ENCODE results near the gene TMED1.
"Not testable (repeated sequence)": the region's sequence is repeated elsewhere in the genome, so short reads cannot be mapped to it uniquely, and the experiment has no call there.

Gene TMED1

DNA sequence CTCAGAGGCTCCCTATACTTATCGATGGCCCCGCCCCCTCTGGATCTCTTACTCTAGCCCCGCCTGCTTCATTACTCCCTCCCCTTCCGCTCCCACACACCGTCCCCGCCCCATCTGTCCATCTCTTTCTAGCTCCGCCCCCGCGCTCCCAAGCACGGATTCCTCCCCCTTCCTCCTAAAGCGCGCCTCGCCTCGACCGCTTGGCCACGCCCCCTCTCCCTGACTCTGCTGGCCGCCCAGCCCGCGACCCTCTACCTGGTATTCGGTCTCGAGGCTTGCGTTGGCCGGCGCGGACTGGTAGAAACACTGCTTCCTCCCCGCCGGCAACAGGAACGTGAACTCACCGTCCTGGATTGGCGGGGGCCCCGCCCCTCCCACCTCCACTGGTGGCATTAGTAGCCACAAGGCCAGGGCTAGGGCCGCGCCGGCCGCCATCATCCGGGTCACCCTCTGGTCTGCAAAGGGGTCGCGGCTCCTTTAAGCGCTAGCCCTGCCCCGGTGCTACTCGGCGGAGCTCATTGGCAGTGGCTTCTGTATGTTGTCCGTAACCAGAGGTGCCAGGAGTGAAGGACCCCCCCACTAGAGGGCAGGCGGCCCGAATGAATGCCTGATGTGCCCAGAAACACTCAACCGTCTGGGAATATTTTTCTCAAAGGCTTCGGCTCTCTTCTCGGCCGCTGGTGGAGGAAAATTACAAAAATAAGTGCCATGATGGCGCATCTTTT lies at the start of gene TMED1:
TMED1 (minus strand) TSS at position 459 of the 725 bp plus-strand sequence; CDS start at position 438, 21 bp downstream.
- DNase-seq, result peak; percentile 99

DNA sequence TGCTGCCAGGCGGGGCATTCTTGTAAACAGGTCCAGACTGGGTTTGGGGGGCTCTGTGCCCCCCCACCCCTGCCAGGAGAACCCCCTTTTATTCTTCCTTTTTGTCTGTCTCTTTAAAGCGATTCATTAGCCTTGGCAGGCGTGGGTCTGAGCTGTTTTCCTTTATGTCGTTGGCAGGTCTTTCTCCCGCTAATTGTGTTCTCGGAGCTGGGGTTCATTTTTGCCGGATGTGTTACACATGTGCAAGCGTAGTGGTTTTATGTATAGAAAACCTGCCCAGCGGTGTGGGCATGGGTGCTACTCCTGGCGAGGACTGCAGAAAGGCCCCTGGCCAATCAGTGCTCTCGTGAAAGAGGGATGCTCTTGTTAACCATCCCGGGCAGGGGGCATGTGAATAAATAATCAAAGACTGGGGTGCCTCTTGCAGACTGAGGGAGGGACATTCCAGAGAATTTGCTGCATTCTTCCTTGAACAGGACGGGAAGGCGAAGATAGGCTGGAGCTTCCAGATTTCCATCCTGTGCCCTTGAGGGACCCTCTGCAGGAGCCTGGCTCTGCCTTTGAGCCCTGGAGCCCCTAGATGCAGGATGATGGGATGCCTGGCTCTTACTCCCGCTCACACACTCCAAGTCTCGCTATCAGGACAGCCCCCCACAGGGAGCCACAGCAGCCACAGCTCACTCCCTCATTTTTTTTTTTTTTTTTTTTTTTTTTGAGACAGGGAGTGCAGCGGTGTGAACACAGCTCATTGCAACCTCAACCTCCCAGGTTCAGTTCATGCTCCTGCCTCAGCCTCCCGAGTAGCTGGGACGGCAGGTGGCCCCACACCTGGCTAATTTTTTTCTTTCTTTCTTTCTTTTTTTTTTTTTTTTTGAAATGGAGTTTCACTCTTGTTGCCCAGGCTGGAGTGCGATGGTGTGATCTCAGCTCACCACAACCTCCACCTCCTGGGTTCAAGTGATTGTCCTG lies 49.5 kb upstream of the TMED1 start:
- DNase-seq, result no peak

DNA sequence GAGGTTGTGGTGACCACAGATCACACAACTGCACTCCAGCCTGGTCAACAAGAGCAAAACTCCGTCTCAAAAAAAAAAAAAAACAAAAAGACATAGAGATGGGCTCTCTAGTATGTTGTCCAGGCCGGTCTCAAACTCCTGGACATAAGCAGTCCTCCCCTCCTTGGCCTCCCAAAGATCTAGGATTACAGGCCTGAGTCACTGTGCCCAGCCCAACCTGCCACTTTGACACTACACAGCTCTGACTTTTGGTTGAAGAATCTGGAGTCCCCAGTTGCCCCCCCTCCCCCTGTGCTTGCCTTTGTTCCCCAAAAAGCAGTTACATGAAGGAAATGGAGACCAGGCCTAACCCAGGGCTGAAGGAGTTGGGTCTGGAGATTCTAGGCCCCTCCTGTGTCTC lies 48.3 kb upstream of the TMED1 start:
- peak; percentile 85 for DNase-seq

DNA sequence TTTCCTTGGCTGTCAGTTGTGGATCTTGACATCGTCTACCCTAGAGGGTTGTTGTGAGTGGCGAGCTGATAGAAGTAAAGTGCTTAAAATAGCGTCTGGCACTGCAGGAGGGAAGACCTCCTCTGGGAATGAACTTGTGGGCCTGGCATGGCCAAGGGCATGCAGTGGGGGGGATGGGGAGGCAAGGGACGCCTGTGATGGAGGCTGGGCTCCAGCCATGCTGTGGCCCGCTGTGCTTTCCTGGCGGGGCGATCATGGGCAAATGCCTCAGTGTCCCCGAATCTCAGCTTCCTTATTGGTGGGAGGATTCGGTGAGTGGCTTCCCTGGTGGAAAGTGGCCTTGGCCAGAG lies 46.1 kb upstream of the TMED1 start:
- no peak for DNase-seq

- DNase-seq, result no peak
Measured at GRCh38 chr19:10881403-10882107, 45.5 kb upstream of the TMED1 start.

GRCh38 chr19:10878253-10878652 lies 42.2 kb upstream of the TMED1 start:
- no peak for DNase-seq

DNA sequence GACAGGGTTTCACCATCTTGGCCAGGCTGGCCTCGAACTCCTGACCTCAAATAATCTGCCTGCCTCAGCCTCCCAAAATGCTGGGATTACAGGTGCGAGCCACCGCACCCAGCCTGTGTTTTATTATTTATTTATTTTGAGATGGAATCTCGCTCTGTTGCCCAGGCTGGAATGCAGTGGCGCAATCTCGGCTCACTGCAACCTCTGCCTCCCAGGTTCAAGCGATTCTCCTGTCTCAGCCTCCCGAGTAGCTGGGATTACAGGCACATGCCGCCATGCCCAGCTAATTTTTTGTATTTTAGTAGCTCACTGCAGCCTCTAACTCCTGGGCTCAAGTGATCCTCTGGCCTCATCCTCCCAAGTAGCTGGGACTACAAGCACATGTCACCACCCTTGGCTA lies 41.6 kb upstream of the TMED1 start:
- DNase-seq, result not testable (repeated sequence)

GRCh38 chr19:10876459-10877240 lies 40.6 kb upstream of the TMED1 start:
- DNase-seq, result no peak

DNA sequence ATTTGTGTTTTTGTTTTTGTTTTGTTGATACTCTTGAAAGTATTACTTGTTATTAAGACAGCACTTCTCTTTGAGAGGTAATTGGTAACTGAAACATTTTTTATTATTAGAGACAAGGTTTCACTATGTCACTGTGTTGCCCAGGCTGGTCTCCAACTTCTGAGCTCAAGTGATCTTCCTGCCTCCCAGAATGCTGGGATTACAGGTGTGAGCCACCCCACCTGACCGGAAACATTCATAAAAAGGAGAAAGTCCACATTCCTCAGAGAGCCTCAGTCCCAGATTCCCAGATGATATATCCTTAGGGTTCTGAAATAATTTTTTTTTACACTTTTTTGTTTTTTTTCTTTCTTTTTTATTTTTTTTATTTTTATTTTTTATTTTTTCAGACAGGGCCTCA lies 38.0 kb upstream of the TMED1 start:
- DNase-seq, result no peak

DNA sequence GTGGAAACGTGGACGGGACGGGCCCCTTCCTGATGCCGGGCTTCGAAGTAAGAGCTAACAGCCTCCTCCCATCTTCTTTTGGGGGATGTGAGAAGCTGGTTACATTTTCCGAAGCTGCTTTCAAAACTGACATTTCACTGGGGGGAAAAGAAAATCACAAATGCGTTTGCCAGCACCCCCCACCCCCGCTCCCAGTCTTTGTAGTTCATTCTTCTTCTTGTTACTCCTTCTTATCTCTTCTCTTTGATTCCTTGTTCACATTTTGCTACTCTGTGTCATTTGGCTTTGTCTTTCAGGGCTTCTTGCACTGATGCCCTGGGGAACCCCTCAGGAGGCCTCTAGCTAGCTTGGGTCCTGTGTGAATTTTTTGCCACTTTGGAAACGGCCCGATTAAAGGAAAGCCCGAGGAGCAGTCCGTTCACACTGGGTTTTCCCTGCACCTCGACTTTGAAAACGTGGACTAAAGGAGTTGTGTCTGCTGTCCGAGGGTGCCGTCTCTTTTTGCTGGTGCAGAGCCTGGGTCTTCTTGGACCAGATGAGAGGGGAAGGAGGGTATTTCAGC lies 36.6 kb upstream of the TMED1 start:
- no peak for DNase-seq

DNA sequence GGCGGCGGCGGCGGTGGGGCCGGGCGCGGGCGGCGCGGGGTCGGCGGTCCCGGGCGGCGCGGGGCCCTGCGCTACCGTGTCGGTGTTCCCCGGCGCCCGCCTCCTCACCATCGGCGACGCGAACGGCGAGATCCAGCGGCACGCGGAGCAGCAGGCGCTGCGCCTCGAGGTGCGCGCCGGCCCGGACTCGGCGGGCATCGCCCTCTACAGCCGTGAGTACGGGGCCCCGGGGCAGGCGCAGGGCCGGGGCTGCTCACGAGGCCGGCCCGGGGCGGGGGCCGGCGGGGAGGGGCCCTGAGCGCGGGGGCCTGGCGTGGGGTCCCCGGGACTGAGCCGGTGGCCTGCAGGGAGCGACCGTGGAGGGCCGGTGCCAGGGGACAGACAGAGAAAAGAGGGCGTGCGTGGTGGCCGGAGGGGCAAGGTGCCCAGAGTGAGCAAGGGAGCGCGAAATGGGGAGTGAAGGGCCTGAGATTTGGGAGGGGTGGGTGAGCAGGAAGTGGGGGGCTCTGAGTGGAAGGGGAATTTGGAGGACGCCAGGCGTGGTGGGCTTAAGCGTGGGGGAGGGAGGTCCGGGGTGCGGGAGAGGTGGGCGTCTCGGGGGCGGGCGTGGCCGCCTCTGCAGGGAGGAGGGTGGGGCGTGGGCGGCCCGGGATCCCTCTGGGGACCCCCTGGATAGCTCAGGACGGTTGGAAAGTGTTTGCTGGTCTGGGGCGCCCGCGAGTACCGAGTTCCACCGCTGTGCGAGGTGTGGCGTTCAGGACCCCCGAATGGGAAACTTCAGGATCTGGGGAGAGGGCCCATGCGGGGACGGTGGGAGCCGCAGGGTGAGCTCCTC lies 35.9 kb upstream of the TMED1 start:
- DNase-seq, result no peak

DNA sequence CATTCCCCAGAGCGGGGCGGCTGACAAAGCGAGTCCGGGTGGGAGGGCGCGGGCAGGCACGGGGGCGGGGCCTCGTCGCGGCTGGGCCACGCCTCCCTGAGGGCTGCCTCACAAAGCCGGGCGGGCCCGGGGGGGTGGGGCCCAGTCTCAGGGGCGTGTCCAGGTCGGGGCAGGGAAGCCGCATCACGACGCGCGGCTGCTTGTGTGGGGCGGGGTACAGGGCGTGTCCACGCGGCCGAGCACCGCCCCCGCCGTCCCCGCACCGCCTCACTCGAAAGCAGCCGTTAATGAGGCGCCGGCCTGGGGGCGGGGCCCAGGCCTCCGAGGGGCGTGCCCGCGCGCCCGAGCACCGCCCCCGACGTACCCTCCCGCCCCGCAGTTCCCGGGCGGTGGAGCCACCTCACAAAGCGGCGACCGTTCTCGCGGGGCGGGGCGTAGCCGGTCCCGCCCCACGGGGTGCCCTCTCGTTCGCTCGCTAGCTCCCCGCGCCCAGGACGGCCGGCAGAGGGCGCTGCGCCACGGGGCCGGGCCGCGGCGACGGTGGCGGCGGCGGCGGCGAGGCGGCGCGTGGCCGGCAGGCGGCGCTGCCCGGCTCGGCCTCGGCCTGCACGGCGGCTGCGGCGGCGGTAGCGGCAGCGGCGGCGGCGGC lies 35.1 kb upstream of the TMED1 start, which contains the start of gene CARM1:
CARM1 (plus strand) TSS at position 599 of the 649 bp plus-strand sequence. CDS start 150 bp downstream, outside the sequence.
- DNase-seq, result peak; percentile 97

GRCh38 chr19:10870501-10870954 lies 34.5 kb upstream of the TMED1 start:
- DNase-seq, result no peak

DNA sequence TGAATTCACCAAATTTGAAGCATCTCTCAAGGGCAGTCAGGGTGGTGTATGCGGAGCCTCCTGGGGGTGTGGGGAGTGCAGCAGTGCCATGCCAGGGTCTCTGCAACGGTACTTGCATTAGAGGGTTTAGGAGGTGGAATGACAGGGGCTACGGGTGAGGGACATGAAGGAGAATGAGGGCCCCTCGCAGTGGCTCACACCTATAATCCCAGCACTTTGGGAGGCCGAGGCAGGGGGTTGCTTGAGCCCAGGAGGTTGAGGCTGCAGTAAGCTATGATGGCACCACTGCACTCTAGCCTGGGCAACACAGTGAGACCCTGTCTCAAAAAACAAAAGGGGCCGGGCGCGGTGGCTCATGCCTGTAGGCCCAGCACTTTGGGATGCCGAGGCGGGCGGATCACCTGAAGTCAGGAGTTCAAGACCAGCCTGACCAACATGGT lies 33.9 kb upstream of the TMED1 start:
- DNase-seq, result not testable (repeated sequence)

- DNase-seq, result no peak
Measured at GRCh38 chr19:10868872-10869547, 33.0 kb upstream of the TMED1 start.

GRCh38 chr19:10866495-10866894 lies 30.5 kb upstream of the TMED1 start:
- no peak for DNase-seq

DNA sequence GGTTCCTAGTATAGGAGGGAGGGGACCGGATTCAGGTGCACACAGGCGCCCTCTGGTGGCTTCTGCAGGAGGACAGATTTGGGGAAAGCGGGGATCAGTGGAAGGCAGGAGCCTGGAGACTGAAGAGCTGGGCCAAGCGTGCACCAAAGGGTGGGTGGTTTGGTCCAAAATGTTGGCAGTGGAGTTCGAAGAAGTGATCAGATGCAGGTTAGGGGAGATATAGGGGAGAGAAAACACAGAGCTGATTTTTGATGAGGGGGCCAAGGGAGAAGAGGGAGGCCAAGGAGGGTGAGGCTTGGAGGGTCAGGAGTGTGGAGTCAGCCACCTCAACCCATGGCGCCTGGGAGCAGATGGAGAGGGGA lies 28.5 kb upstream of the TMED1 start:
- DNase-seq, result peak; percentile 71

DNA sequence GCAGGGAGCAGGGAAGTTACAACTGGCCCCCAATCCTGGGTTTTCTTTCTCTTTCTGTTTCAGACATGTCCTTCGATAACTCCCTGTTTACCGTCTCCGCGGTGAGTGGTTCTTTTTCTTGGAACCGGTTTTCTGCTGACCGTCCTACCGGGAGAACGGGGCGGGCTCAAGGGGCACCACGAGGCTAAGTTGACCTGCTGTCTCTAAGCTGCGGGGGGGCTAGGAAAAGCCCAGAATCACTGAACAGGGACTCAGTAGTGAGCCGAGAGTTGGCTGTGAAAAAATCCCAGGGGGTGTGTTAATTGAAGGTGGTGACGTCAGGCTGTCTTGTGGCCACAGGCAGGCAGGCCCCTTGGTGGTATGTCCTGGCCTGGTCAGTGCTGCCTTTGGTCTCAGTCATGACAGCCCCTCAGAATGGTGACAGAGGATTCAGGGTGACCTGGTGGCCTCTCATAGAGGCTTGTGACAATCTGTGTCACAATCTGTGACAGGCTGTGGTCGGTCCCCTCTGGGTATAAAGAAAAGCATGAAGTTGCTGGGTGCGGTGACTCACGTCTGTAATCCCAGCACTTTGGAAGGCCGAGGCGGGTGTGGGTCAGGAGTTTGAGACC lies 27.2 kb upstream of the TMED1 start:
- no peak for DNase-seq

DNA sequence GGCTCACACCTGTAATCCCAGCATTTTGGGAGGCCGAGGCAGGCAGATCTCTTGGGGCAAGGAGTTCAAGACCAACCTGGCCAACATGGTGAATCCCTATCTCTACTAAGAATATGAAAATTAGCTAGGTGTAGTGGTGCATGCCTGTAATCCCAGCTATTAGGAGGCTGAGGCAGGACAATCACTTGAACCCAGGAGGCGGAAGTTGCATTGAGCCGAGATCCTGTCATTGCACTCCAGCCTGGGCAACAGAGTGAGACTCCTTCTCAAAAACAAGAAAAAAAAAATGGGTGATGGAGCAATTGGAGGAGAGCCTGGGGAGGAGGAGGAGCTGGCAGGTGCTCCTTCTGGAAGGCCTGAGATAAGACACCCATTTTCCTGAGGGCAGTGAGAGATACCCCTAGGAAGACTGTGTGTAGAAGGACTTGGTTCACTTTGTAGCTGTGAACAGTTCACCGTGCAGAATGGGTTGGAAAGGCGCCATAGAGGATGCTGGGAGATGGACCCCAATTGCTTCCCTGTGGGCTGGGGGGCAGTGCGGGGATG lies 26.6 kb upstream of the TMED1 start:
- DNase-seq, result no peak
